OCI-LY7 (cell line): ENCODE measurements around the gene ARHGAP29.

Experiments
- EZH2phosphoT487 ChIP-seq: fragments of 200-600 bp; sonication (generic); IDR thresholded peaks from 2 replicates; pipeline ENCODE4 v1.6.1; 2018; ENCODE audit warnings: low read depth, borderline replicate concordance, mild to moderate bottlenecking, mixed run types, antibody characterized with exemption, low read length, moderate library complexity, mixed read lengths
- TF ChIP-seq, protein P1 (sequence below): fragments of 200-600 bp; sonication (generic); conservative IDR thresholded peaks from 2 replicates; pipeline ENCODE4 v1.5.1; 2014; ENCODE audit warnings: mild to moderate bottlenecking, antibody characterized with exemption, low read length, moderate library complexity, mixed read lengths

- no peak for TF ChIP-seq EZH2phosphoT487
- TF ChIP-seq, protein P1, sequence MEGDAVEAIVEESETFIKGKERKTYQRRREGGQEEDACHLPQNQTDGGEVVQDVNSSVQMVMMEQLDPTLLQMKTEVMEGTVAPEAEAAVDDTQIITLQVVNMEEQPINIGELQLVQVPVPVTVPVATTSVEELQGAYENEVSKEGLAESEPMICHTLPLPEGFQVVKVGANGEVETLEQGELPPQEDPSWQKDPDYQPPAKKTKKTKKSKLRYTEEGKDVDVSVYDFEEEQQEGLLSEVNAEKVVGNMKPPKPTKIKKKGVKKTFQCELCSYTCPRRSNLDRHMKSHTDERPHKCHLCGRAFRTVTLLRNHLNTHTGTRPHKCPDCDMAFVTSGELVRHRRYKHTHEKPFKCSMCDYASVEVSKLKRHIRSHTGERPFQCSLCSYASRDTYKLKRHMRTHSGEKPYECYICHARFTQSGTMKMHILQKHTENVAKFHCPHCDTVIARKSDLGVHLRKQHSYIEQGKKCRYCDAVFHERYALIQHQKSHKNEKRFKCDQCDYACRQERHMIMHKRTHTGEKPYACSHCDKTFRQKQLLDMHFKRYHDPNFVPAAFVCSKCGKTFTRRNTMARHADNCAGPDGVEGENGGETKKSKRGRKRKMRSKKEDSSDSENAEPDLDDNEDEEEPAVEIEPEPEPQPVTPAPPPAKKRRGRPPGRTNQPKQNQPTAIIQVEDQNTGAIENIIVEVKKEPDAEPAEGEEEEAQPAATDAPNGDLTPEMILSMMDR = no peak
Observed at GRCh38 chr1:94186946-94187345, 50.4 kb downstream of the ARHGAP29 start.
